HepG2 (cell line): ENCODE measurements around the gene MAFF. TPM values are rescaled to one million over a fixed set of nuclear protein-coding genes. Genes with fewer than 3 reads are reported as not detected.

Experiments
- ATAC-seq: fragments of 200-7000 bp; cut with Tn5 transposase; 3 replicates; pipeline ENCODE4 v1.9.1; 2020; ENCODE audit warnings: mild to moderate bottlenecking, moderate library complexity
- BruUV-seq: library from RNA; stranded (reverse); fragments of 400-500 nt; replicated peaks from 2 replicates; lab custom pipeline; 2021; lab: Mats Ljungman, UMichigan
- CTCF ChIA-PET: fragments of 300-600 bp; formaldehyde crosslinking; extraction: SDS; loops from one replicate; lab custom pipeline; 2021; ENCODE audit warnings: low total read pairs, inconsistent platforms, low intra/inter-chr PET ratio; lab: Yijun Ruan, JAX
- POLR2A ChIA-PET: fragments of 350-600 bp; sonication (Branson Sonifier 250); formaldehyde crosslinking; loops from one replicate; lab custom pipeline; 2020; ENCODE audit warnings: antibody characterized with exemption, inconsistent platforms; lab: Yijun Ruan, JAX
- DNase-seq: peaks from one replicate; pipeline ENCODE4 v3.0.0-alpha.2; 2015; ENCODE audit warnings: low spot score
- FAIRE-seq: peaks from 3 replicates; lab custom pipeline; 2011; peaks lifted over from hg19 to GRCh38; lab: Jason Lieb, UNC
- H2AFZ ChIP-seq: one replicate; pipeline ENCODE4 v1.6.1; 2011; ENCODE audit warnings: low read length, inconsistent platforms
- H3K27ac ChIP-seq: fragments of 300-600 bp; 3 replicates; pipeline ENCODE4 v1.8.0; 2011; ENCODE audit warnings: mixed run types, mild to moderate bottlenecking, mixed read lengths, low read length, inconsistent platforms; ENCODE audit not compliant: insufficient read depth; ENCODE audit errors: extremely low read length
- H3K27me3 ChIP-seq, 2 experiments: fragments of 200-600 bp in 1 of 2; 2 replicates in 1 of 2; 3 replicates in 1 of 2; pipeline versions ENCODE4 v1.6.0 to v1.8.0; 2011; ENCODE audit warnings: low read length in 2 of 2, mild to moderate bottlenecking in 2 of 2, moderate library complexity in 2 of 2, inconsistent platforms in 1 of 2; ENCODE audit not compliant: insufficient read depth in 2 of 2, control insufficient read depth in 1 of 2
- H3K36me3 ChIP-seq, 2 experiments: fragments of 200-600 bp in 1 of 2; replicated peaks in 1 of 2; 2 replicates in 1 of 2; 3 replicates in 1 of 2; pipeline versions ENCODE4 v1.5.1 to v1.8.0; 2011; ENCODE audit warnings: low read length in 2 of 2, inconsistent platforms in 1 of 2; ENCODE audit not compliant: insufficient read depth in 2 of 2, control insufficient read depth in 1 of 2
- H3K4me1 ChIP-seq: 2 replicates; pipeline ENCODE4 v1.5.1; 2012; ENCODE audit warnings: low read length, inconsistent platforms; ENCODE audit not compliant: insufficient read depth
- H3K4me2 ChIP-seq: 2 replicates; pipeline ENCODE4 v1.6.0; 2011; ENCODE audit warnings: low read depth, low read length, inconsistent platforms
- H3K4me3 ChIP-seq, 3 experiments: fragments of 200-600 bp in 1 of 3; sonication (generic), shearing (Covaris generic) in 1 of 3; replicated peaks in 1 of 3; 2 replicates each; pipeline ENCODE4 v1.5.1; 2011 to 2016; ENCODE audit warnings: low read length in 3 of 3, inconsistent platforms in 2 of 3, low read depth in 2 of 3, mild to moderate bottlenecking in 2 of 3, control low read depth in 1 of 3, mixed read lengths in 1 of 3; ENCODE audit not compliant: insufficient read depth in 1 of 3
- H3K79me2 ChIP-seq: one replicate; pipeline ENCODE4 v1.6.1; 2011; ENCODE audit warnings: low read length, inconsistent platforms; ENCODE audit not compliant: insufficient read depth
- H3K9ac ChIP-seq: 2 replicates; pipeline ENCODE4 v1.6.0; 2011; ENCODE audit warnings: mild to moderate bottlenecking, low read depth, low read length, inconsistent platforms; ENCODE audit not compliant: insufficient read depth
- H3K9me3 ChIP-seq: 2 replicates; pipeline ENCODE4 v1.5.1; 2012; ENCODE audit warnings: mild to moderate bottlenecking, low read length
- H4K20me1 ChIP-seq: 2 replicates; pipeline ENCODE4 v1.6.0; 2011; ENCODE audit warnings: inconsistent platforms, mild to moderate bottlenecking, low read length, moderate library complexity; ENCODE audit not compliant: insufficient read depth
- ATF1 ChIP-seq: IDR thresholded peaks from 2 replicates; pipeline ENCODE4 v1.6.1; 2016; ENCODE audit warnings: mild to moderate bottlenecking, control low read depth
- CHCHD3 ChIP-seq: sonication (generic); formaldehyde crosslinking; IDR thresholded peaks from 2 replicates; pipeline ENCODE4 v1.8.0; 2022; ENCODE audit warnings: mild to moderate bottlenecking, missing genetic modification reagents, moderate library complexity
- CREBL2 ChIP-seq: sonication (generic); formaldehyde crosslinking; IDR thresholded peaks from 2 replicates; pipeline ENCODE4 v1.8.1; 2023; ENCODE audit warnings: missing genetic modification reagents, mild to moderate bottlenecking, borderline replicate concordance
- FOXA1 ChIP-seq, 2 experiments: fragments of 450-650 bp in 1 of 2; sonication (generic) in 1 of 2; formaldehyde crosslinking in 1 of 2; IDR thresholded peaks; 2 replicates each; pipeline versions ENCODE4 v1.4.0 to v1.6.1; 2016 to 2020; ENCODE audit warnings: missing genetic modification reagents in 1 of 2
- HDAC2 ChIP-seq: sonication (generic); formaldehyde crosslinking; IDR thresholded peaks from 2 replicates; pipeline ENCODE4 v1.4.0; 2020; ENCODE audit warnings: missing genetic modification reagents
- IKZF1 ChIP-seq: fragments of 450-650 bp; IDR thresholded peaks from 2 replicates; pipeline ENCODE4 v1.7.1; 2016
- KDM6A ChIP-seq: IDR thresholded peaks from 2 replicates; pipeline ENCODE4 v1.6.1; 2016; ENCODE audit warnings: low read depth
- KLF12 ChIP-seq: sonication (generic); formaldehyde crosslinking; IDR thresholded peaks from 2 replicates; pipeline ENCODE4 v1.4.0; 2020; ENCODE audit warnings: missing genetic modification reagents, borderline replicate concordance
- RBM22 ChIP-seq: fragments of 200-400 bp; formaldehyde crosslinking; optimal IDR thresholded peaks from 2 replicates; pipeline ENCODE3; 2017; ENCODE audit warnings: mild to moderate bottlenecking, low read length, moderate library complexity
- SALL1 ChIP-seq: sonication (generic); formaldehyde crosslinking; IDR thresholded peaks from 2 replicates; pipeline ENCODE4 v1.8.0; 2022; ENCODE audit warnings: mild to moderate bottlenecking, missing genetic modification reagents
- SKI ChIP-seq: fragments of 450-650 bp; IDR thresholded peaks from one replicate; pipeline ENCODE4 v1.6.1; 2018; ENCODE audit warnings: mild to moderate bottlenecking; ENCODE audit not compliant: partially characterized antibody
- SP5 ChIP-seq: IDR thresholded peaks from 2 replicates; pipeline ENCODE4 v1.6.1; 2016; ENCODE audit warnings: low read depth, borderline replicate concordance
- ZNF230 ChIP-seq: sonication (generic); formaldehyde crosslinking; IDR thresholded peaks from 2 replicates; pipeline ENCODE4 v1.4.0; 2020; ENCODE audit warnings: mild to moderate bottlenecking, missing genetic modification reagents
- WGBS: methylation state at CpG from one replicate; pipeline ENCODE4 v1.1.6; 2017; ENCODE audit warnings: low lambda C conversion rate; 5-methylcytosine and 5-hydroxymethylcytosine counted together
- in situ Hi-C: cut with HindIII; loops from 2 replicates; pipeline ENCODE4 v1.10.0; 2017; ENCODE audit warnings: low pct_unique_long_range_greater_than_20kb; ENCODE audit not compliant: extremely low pct_ligation_motif_present
- intact Hi-C: fragments of 100-400 bp; cut with micrococcal nuclease; formaldehyde crosslinking; loops from one replicate; pipeline ENCODE4 v1.10.0; 2022; ENCODE audit not compliant: unreplicated experiment
- polyA plus RNA-seq, 8 experiments: library from polyadenylated mRNA; depleted of rRNA in 3 of 8; stranded (reverse) in 7 of 8; unstranded in 1 of 8; fragments of >200 nt; fragmentation: Illumina TruSeq in 4 of 8; extraction: Trizol in 4 of 8; gene quantifications; 2 replicates each; pipeline versions ENCODE4 v1.2.1 to v1.2.3, GENCODE V29; 2011 to 2016; ENCODE audit warnings: low read depth in 4 of 8, missing spikeins in 1 of 8, mixed read lengths in 1 of 8; ENCODE audit not compliant: insufficient read depth in 1 of 8
- total RNA-seq, 5 experiments: library from RNA; depleted of rRNA; stranded (reverse); fragments of >200 nt; fragmentation: Illumina TruSeq; extraction: Trizol; gene quantifications; 2 replicates each; pipeline ENCODE4 v1.2.3, GENCODE V29; 2016; ENCODE audit warnings: low read depth in 1 of 5
- TF ChIP-seq, protein P1 (sequence below): sonication (generic); formaldehyde crosslinking; IDR thresholded peaks from 2 replicates; pipeline ENCODE4 v1.9.0; 2021; ENCODE audit warnings: missing genetic modification reagents, mild to moderate bottlenecking, borderline replicate concordance
- TF ChIP-seq, protein P2 (sequence below): IDR thresholded peaks from 2 replicates; pipeline ENCODE4 v1.6.1; 2016

The MAFF gene
- total and polyA plus RNA-seq, 2 of the 13 experiments (the other 11 are each of a cell fraction or from before 2014, with no cell fraction given) = 5.4 to 14.3 TPM

DNA sequence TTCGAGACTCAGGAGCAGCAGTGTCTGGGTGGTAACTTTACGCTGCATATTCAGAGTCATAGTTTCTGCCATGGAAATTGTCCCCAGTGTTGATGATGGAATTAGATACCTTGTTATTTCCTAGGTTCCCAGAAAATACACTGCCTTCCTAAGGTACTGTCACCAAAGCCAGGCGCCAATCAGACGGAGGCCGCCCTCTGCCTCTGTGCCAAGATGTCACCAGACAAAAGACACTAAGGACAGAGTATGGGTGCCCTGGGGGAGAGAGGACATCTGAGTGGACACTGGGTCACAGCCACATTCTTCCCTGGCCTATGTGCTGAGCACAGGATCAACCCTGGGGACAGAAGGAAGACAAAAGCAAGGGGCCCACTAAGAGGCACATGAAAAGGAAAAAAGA, 31.3 kb upstream of the MAFF start:
- H3K27ac ChIP-seq = no peak overlapping the region
- in situ Hi-C loops = no loop called here
- no peak for TF ChIP-seq IKZF1
- TF ChIP-seq CHCHD3 (CRISPR knock-in tag) = no peak
- no peak for TF ChIP-seq SKI
- no peak for TF ChIP-seq ATF1
- TF ChIP-seq CREBL2 (CRISPR knock-in tag) = no peak
- TF ChIP-seq KLF12 (CRISPR knock-in tag) = no peak
- TF ChIP-seq, protein P1, sequence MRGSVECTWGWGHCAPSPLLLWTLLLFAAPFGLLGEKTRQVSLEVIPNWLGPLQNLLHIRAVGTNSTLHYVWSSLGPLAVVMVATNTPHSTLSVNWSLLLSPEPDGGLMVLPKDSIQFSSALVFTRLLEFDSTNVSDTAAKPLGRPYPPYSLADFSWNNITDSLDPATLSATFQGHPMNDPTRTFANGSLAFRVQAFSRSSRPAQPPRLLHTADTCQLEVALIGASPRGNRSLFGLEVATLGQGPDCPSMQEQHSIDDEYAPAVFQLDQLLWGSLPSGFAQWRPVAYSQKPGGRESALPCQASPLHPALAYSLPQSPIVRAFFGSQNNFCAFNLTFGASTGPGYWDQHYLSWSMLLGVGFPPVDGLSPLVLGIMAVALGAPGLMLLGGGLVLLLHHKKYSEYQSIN (CRISPR knock-in tag) = no peak
- TF ChIP-seq, protein P2, sequence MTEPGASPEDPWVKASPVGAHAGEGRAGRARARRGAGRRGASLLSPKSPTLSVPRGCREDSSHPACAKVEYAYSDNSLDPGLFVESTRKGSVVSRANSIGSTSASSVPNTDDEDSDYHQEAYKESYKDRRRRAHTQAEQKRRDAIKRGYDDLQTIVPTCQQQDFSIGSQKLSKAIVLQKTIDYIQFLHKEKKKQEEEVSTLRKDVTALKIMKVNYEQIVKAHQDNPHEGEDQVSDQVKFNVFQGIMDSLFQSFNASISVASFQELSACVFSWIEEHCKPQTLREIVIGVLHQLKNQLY = no peak
- TF ChIP-seq RBM22 = no peak
- TF ChIP-seq SP5 (CRISPR knock-in tag) = no peak
- no peak for TF ChIP-seq ZNF230
- TF ChIP-seq SALL1 (CRISPR knock-in tag) = no peak
- no peak for TF ChIP-seq FOXA1 (IDR thresholded peaks at IDR 0.05)
- TF ChIP-seq FOXA1 (CRISPR knock-in tag; IDR thresholded peaks at IDR 0.05) = no peak
- TF ChIP-seq KDM6A (CRISPR knock-in tag) = no peak
- no peak for TF ChIP-seq HDAC2 (CRISPR knock-in tag)
- H3K36me3 ChIP-seq = no peaks in the 10 kb centered on the region; a peak in 1 of 5 replicates
- DNase-seq = no peak
- 96% methylated on average over 5 of the region's 5 CpGs for WGBS
- H3K27me3 ChIP-seq = no peaks in the 10 kb centered on the region
- no peak overlapping the region for H2AFZ ChIP-seq
- no TSS peak for BruUV-seq
- CTCF ChIA-PET = no interaction called here
- H3K9ac ChIP-seq = no peak overlapping the region
- no peaks in the 10 kb centered on the region for H4K20me1 ChIP-seq
- POLR2A ChIA-PET = interaction anchor here (0.9 to 2.5 kb wide), 2 partner anchors 9 to 11 kb away, joined by 3 to 7 read pairs; partner anchors contain the start of gene PLA2G6
- H3K9me3 ChIP-seq = no peaks in the 10 kb centered on the region
- peaks cover 2% of the 10 kb centered on the region for H3K79me2 ChIP-seq
- H3K4me1 ChIP-seq = peaks cover 33% of the 10 kb centered on the region
- H3K4me3 ChIP-seq = no peak overlapping the region
- no peak overlapping the region for H3K4me2 ChIP-seq
- intact Hi-C loops = no loop called here
- no peak for ATAC-seq
- FAIRE-seq = no peak
